ENCODE results near the gene SLC5A2.
A peak's percentile ranks its signal among the peaks of the same experiment; 100 is the strongest.
"Not testable (repeated sequence)": the region's sequence is repeated elsewhere in the genome, so short reads cannot be mapped to it uniquely, and the experiment has no call there.

The SLC5A2 gene

GRCh38 chr16:31474773-31475738, 7.9 kb upstream of the SLC5A2 start:
- no peak for DNase-seq (ENCODE audit: low read depth in 2 of 3, low spot score in 1 of 3)

- no peak for DNase-seq (ENCODE audit: low read depth in 2 of 3, low spot score in 1 of 3)
These were observed 7.0 kb upstream of the SLC5A2 start for GRCh38 chr16:31475946-31476302.

GRCh38 chr16:31476303-31477219, 6.4 kb upstream of the SLC5A2 start:
- peak; percentile 76 to 87 (median 84) for DNase-seq (ENCODE audit: low read depth in 2 of 3, low spot score in 1 of 3)

- DNase-seq (ENCODE audit: low read depth in 2 of 3, low spot score in 1 of 3) = no peak
These were observed 5.4 kb upstream of the SLC5A2 start for GRCh38 chr16:31477220-31478216.

- no peak for DNase-seq (ENCODE audit: low read depth in 2 of 3, low spot score in 1 of 3)
These were observed 4.0 kb upstream of the SLC5A2 start for GRCh38 chr16:31478956-31479355.

- DNase-seq (ENCODE audit: low read depth in 2 of 3, low spot score in 1 of 3) = no peak
These were observed 3.2 kb upstream of the SLC5A2 start for GRCh38 chr16:31479751-31480150.

GRCh38 chr16:31480851-31481536, 1.9 kb upstream of the SLC5A2 start:
- DNase-seq (ENCODE audit: low read depth in 2 of 3, low spot score in 1 of 3) = no peak

- DNase-seq (ENCODE audit: low read depth in 2 of 3, low spot score in 1 of 3) = not testable (repeated sequence)
These were observed 1.1 kb downstream of the SLC5A2 start for GRCh38 chr16:31484048-31484447.

- no peak for DNase-seq (ENCODE audit: low read depth in 2 of 3, low spot score in 1 of 3)
These were observed 1.7 kb downstream of the SLC5A2 start for GRCh38 chr16:31484491-31485171.

- no peak for DNase-seq (ENCODE audit: low read depth in 2 of 3, low spot score in 1 of 3)
These were observed 2.6 kb downstream of the SLC5A2 start for GRCh38 chr16:31485571-31485970.

GRCh38 chr16:31486045-31486444, 3.1 kb downstream of the SLC5A2 start:
- no peak for DNase-seq (ENCODE audit: low read depth in 2 of 3, low spot score in 1 of 3)

GRCh38 chr16:31487071-31487719, 4.3 kb downstream of the SLC5A2 start:
- no peak for DNase-seq (ENCODE audit: low read depth in 2 of 3, low spot score in 1 of 3)

- peak in 2 of 3 donors; percentile 39 to 46 for DNase-seq (ENCODE audit: low read depth in 2 of 3, low spot score in 1 of 3)
These were observed 5.0 kb downstream of the SLC5A2 start for GRCh38 chr16:31487720-31488467.

GRCh38 chr16:31488468-31489297, 5.8 kb downstream of the SLC5A2 start:
- no peak for DNase-seq (ENCODE audit: low read depth in 2 of 3, low spot score in 1 of 3)

GRCh38 chr16:31489298-31489564, 6.3 kb downstream of the SLC5A2 start:
- no peak for DNase-seq (ENCODE audit: low read depth in 2 of 3, low spot score in 1 of 3)

GRCh38 chr16:31489616-31490584, 7.0 kb downstream of the SLC5A2 start:
- no peak for DNase-seq (ENCODE audit: low read depth in 2 of 3, low spot score in 1 of 3)

Measured in stimulated activated CD4-positive, alpha-beta T cell treated with anti-CD3 and anti-CD28 coated beads, Interleukin-12 subunit alpha, Interleukin-12 subunit beta, amount 100 ng/mL, for 48 hours (primary cell).